HUES64 (cell line): ENCODE data around the gene MTARC1.
A peak's percentile ranks its signal among the peaks of the same experiment; 100 is the strongest.

Experiments used
- H3K27ac ChIP-seq: 2 replicates; pipeline ENCODE4 v1.7.0; 2013; ENCODE audit warnings: low read depth, low read length, inconsistent platforms
- H3K27me3 ChIP-seq: 2 replicates; pipeline ENCODE4 v1.6.1; 2013; ENCODE audit warnings: mild to moderate bottlenecking, low read length; ENCODE audit not compliant: insufficient read depth
- H3K36me3 ChIP-seq: 2 replicates; pipeline ENCODE4 v1.6.1; 2013; ENCODE audit warnings: mild to moderate bottlenecking, low read length; ENCODE audit not compliant: insufficient read depth
- H3K4me1 ChIP-seq: 2 replicates; pipeline ENCODE4 v1.6.1; 2013; ENCODE audit warnings: mild to moderate bottlenecking, low read length, moderate library complexity; ENCODE audit not compliant: insufficient read depth
- H3K4me3 ChIP-seq: 2 replicates; pipeline ENCODE4 v1.5.1; 2013; ENCODE audit warnings: mild to moderate bottlenecking, low read length, moderate library complexity
- H3K9ac ChIP-seq: 2 replicates; pipeline ENCODE4 v1.6.1; 2013; ENCODE audit warnings: mild to moderate bottlenecking, low read depth, low read length
- H3K9me3 ChIP-seq: 2 replicates; pipeline ENCODE4 v1.6.1; 2013; ENCODE audit warnings: low read depth, low read length; ENCODE audit not compliant: insufficient read depth
- WGBS: fragments of 150-250, 120-280 bp; methylation state at CpG from one replicate; pipeline ENCODE4 v1.1.7; 2013; ENCODE audit warnings: missing lambda C conversion rate; 5-methylcytosine and 5-hydroxymethylcytosine counted together

The MTARC1 gene

GRCh38 chr1:220770245-220770913 lies 16.3 kb upstream of the MTARC1 start:
- Histone ChIP-seq H3K9ac (no peak overlapping the region), H3K36me3 (no peaks in the 10 kb centered on the region), H3K27ac (no peak overlapping the region), H3K4me1 (no peaks in the 10 kb centered on the region), H3K9me3 (no peaks in the 10 kb centered on the region), H3K27me3 (no peaks in the 10 kb centered on the region), H3K4me3 (no peak overlapping the region)
- WGBS = 95% methylated on average over 12 of the region's 15 CpGs

- Histone ChIP-seq H3K27me3 (no peaks in the 10 kb centered on the region), H3K4me1 (no peaks in the 10 kb centered on the region), H3K4me3 (no peak overlapping the region), H3K9ac (no peak overlapping the region), H3K36me3 (no peaks in the 10 kb centered on the region), H3K27ac (no peak overlapping the region), H3K9me3 (no peaks in the 10 kb centered on the region)
- WGBS = 74% methylated on average over 4 of the region's 4 CpGs
Observed at GRCh38 chr1:220772846-220773245, 13.9 kb upstream of the MTARC1 start.

- Histone ChIP-seq H3K4me3 (no peak overlapping the region), H3K9ac (no peak overlapping the region), H3K27me3 (no peaks in the 10 kb centered on the region), H3K36me3 (no peaks in the 10 kb centered on the region), H3K4me1 (no peaks in the 10 kb centered on the region), H3K27ac (no peak overlapping the region), H3K9me3 (no peaks in the 10 kb centered on the region)
- 38% methylated on average over 7 of the region's 8 CpGs for WGBS
Observed at GRCh38 chr1:220775240-220775853, 11.4 kb upstream of the MTARC1 start.

- 93% methylated on average over 6 of the region's 7 CpGs for WGBS
- Histone ChIP-seq H3K9ac (no peak overlapping the region), H3K9me3 (no peaks in the 10 kb centered on the region), H3K27me3 (no peaks in the 10 kb centered on the region), H3K4me3 (no peak overlapping the region), H3K27ac (no peak overlapping the region), H3K4me1 (0 out of 2 replicates have a peak, but pooled peaks cover 3% of the 10 kb centered on the region), H3K36me3 (no peaks in the 10 kb centered on the region)
Observed at GRCh38 chr1:220776254-220776653, 10.5 kb upstream of the MTARC1 start.

- WGBS = 30% methylated on average over 19 of the region's 19 CpGs
- 0 out of 2 replicates have a peak, but pooled peaks cover 3% of the 10 kb centered on the region for H3K4me1 ChIP-seq
- no peak overlapping the region for H3K9ac ChIP-seq
- H3K4me3 ChIP-seq = no peak overlapping the region
- no peaks in the 10 kb centered on the region for H3K9me3 ChIP-seq
- no peaks in the 10 kb centered on the region for H3K27me3 ChIP-seq
- no peak overlapping the region for H3K27ac ChIP-seq
- H3K36me3 ChIP-seq = no peaks in the 10 kb centered on the region
Observed at GRCh38 chr1:220776720-220777326, 9.9 kb upstream of the MTARC1 start.

- 93% methylated on average over 3 of the region's 3 CpGs for WGBS
- Histone ChIP-seq H3K27me3 (no peaks in the 10 kb centered on the region), H3K4me3 (no peak overlapping the region), H3K36me3 (no peaks in the 10 kb centered on the region), H3K9ac (no peak overlapping the region), H3K9me3 (no peaks in the 10 kb centered on the region), H3K4me1 (peaks cover 16% of the 10 kb centered on the region; the same call in 1 of the 2 replicates), H3K27ac (no peak overlapping the region)
Observed at GRCh38 chr1:220783453-220783852, 3.3 kb upstream of the MTARC1 start.

GRCh38 chr1:220784751-220785150 lies 2.0 kb upstream of the MTARC1 start:
- no peaks in the 10 kb centered on the region for H3K9me3 ChIP-seq
- H3K4me1 ChIP-seq = peaks cover 16% of the 10 kb centered on the region; the same call in 1 of the 2 replicates
- H3K27ac ChIP-seq = no peak overlapping the region
- no peak overlapping the region for H3K4me3 ChIP-seq
- WGBS = 79% methylated on average over 4 of the region's 4 CpGs
- H3K9ac ChIP-seq = no peak overlapping the region
- H3K27me3 ChIP-seq = no peaks in the 10 kb centered on the region
- no peaks in the 10 kb centered on the region for H3K36me3 ChIP-seq

- no peaks in the 10 kb centered on the region for H3K36me3 ChIP-seq
- no peak overlapping the region for H3K27ac ChIP-seq
- H3K4me3 ChIP-seq = peak overlapping the region; percentile 70
- no peaks in the 10 kb centered on the region for H3K9me3 ChIP-seq
- 78% methylated on average over 11 of the region's 11 CpGs for WGBS
- peaks cover 16% of the 10 kb centered on the region; the same call in 1 of the 2 replicates for H3K4me1 ChIP-seq
- H3K9ac ChIP-seq = no peak overlapping the region
- H3K27me3 ChIP-seq = no peaks in the 10 kb centered on the region
Observed at GRCh38 chr1:220785166-220786056, 1.3 kb upstream of the MTARC1 start.

GRCh38 chr1:220786057-220786336 lies 716 bp upstream of the MTARC1 start:
- peak overlapping the region; percentile 70 for H3K4me3 ChIP-seq
- WGBS = 16% methylated on average over 13 of the region's 13 CpGs
- H3K36me3 ChIP-seq = no peaks in the 10 kb centered on the region
- peaks cover 14% of the 10 kb centered on the region; the same call in 1 of the 2 replicates for H3K4me1 ChIP-seq
- H3K27ac ChIP-seq = peak overlapping the region; percentile 35
- peak overlapping the region; percentile 91 for H3K9ac ChIP-seq
- no peaks in the 10 kb centered on the region for H3K9me3 ChIP-seq
- no peaks in the 10 kb centered on the region for H3K27me3 ChIP-seq

- Histone ChIP-seq H3K4me3 (peak overlapping the region; percentile 70), H3K27me3 (no peaks in the 10 kb centered on the region), H3K27ac (peak overlapping the region; percentile 65), H3K36me3 (0 out of 2 replicates have a peak, but pooled peaks cover 6% of the 10 kb centered on the region), H3K9ac (peak overlapping the region; percentile 91), H3K9me3 (no peaks in the 10 kb centered on the region), H3K4me1 (peaks cover 13% of the 10 kb centered on the region; the same call in 1 of the 2 replicates)
- 2% methylated on average over 29 of the region's 32 CpGs for WGBS
Observed at GRCh38 chr1:220787069-220787619, 431 bp downstream of the MTARC1 start.
